Upper lobe of left lung (tissue), 4 donors: Measurements from ENCODE around the gene CCDC57.

Experiments used
- EP300 ChIP-seq, 4 donors: sonication (generic); formaldehyde crosslinking; IDR thresholded peaks; one replicate each; pipeline ENCODE4 v1.5.1; 2017; ENCODE audit warnings: antibody characterized with exemption in 4 of 4, control low read depth in 2 of 4
- POLR2A ChIP-seq, 4 donors: fragments of 450-650 bp; IDR thresholded peaks; one replicate each; pipeline ENCODE4 v1.5.1; 2016 to 2017; ENCODE audit warnings: antibody characterized with exemption in 4 of 4, mild to moderate bottlenecking in 2 of 4
- POLR2AphosphoS5 ChIP-seq, 2 donors: sonication (generic); formaldehyde crosslinking; IDR thresholded peaks; one replicate each; pipeline ENCODE4 v1.5.1; 2017; ENCODE audit warnings: antibody characterized with exemption in 2 of 2
- TF ChIP-seq, protein P1 (sequence below), 6 experiments: fragments of 450-650 bp in 4 of 6; fragments of 200-600 bp in 2 of 6; sonication (generic) in 2 of 6; IDR thresholded peaks; one replicate each; pipeline ENCODE4 v1.5.1; 2016 to 2019; ENCODE audit warnings: antibody characterized with exemption in 6 of 6

DNA sequence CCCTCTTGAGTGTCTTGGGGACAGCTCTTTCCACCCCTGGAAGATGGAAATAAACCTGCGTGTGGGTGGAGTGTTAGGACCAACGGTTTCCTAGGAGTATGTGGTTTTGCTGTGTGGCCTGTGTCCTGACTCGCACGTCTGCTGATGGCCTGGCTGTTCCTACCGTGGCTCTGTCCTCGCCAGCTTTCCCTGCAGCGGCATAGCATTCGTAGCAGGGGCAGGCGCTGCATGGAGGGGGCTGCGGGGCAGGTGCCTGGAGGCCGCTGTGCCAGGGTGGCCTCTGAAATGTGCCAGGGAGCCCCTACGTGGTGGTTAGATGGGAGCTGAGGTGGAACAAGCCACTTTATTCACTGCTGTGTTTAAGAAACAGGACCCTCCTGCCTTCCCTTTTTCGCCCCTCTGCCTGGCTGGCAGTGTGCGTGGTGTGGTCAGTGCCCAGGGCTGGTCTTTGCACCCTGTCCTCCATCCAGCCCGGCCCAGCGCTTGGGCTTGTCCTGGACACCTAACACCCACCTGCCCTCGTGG, 26.8 kb upstream of the CCDC57 start:
- no peak for TF ChIP-seq POLR2A (IDR thresholded peaks at IDR 0.05)
- TF ChIP-seq, protein P1, sequence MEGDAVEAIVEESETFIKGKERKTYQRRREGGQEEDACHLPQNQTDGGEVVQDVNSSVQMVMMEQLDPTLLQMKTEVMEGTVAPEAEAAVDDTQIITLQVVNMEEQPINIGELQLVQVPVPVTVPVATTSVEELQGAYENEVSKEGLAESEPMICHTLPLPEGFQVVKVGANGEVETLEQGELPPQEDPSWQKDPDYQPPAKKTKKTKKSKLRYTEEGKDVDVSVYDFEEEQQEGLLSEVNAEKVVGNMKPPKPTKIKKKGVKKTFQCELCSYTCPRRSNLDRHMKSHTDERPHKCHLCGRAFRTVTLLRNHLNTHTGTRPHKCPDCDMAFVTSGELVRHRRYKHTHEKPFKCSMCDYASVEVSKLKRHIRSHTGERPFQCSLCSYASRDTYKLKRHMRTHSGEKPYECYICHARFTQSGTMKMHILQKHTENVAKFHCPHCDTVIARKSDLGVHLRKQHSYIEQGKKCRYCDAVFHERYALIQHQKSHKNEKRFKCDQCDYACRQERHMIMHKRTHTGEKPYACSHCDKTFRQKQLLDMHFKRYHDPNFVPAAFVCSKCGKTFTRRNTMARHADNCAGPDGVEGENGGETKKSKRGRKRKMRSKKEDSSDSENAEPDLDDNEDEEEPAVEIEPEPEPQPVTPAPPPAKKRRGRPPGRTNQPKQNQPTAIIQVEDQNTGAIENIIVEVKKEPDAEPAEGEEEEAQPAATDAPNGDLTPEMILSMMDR (IDR thresholded peaks at IDR 0.05), result no peak
- no peak for TF ChIP-seq POLR2AphosphoS5 (IDR thresholded peaks at IDR 0.05)
- TF ChIP-seq EP300 (IDR thresholded peaks at IDR 0.05), result no peak
